Measurements from ENCODE around the gene BICDL2.
A peak's percentile ranks its signal among the peaks of the same experiment; 100 is the strongest.

BICDL2 gene

DNA sequence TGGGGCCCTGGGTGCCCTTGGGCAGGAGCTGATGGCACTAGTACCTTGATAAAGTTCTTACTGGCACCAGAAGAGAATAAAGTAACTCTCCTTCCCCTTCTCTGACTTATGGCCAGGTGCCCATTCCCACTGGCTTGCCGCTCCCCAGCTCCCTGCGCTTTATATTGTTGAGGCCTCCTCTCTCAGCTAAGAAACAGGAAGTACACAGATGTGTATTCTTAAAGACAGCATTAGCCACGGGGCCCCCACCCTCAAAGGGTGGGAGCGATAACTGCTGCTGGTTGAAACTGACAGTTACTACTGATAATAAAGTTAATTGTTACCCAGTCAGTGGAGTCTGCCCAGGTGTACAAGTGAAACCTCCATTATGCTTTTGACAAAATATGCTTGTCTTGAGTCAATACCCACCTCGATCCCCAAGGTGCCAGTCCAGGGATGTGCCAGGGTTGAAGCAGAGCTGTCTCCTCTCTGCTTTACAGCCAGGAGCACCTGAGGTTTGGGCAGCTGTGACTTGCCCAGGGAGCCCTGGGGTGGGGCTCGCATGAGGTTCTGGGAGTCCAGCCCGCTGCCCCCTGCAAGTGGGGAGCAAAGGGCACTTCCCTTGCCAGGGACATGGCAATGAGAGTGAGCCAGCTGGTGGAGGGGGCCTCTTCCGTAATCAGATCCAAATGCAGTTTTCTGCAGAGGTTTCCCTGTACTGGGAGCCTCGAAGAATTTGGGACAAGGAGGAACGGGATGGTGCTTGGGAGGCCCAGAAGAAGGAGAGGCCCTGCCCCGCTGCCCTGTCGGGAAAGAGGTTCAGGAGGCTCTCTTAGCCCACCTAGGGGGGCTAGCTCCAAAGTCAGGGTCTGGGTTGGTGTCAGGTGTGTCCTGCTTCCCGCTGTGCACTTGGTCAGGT, 29.4 kb downstream of the BICDL2 start:
- Histone ChIP-seq H3K4me3 (ENCODE audit: low read length, poor library complexity, severe bottlenecking) (peak overlapping the region; percentile 72), H3K4me1 (ENCODE audit: insufficient read depth, low read length, poor library complexity, severe bottlenecking) (peaks cover 31% of the 10 kb centered on the region), H3K27me3 (ENCODE audit: insufficient read depth, low read length, poor library complexity, severe bottlenecking) (no peaks in the 10 kb centered on the region), H3K9ac (ENCODE audit: low read depth, low read length, poor library complexity, severe bottlenecking) (peak overlapping the region; percentile 87), H4K20me1 (ENCODE audit: insufficient read depth, low read length, poor library complexity, severe bottlenecking) (no peaks in the 10 kb centered on the region), H3F3A (ENCODE audit: low read depth) (no peaks in the 10 kb centered on the region; the same call in 1 of the 2 replicates), H2AFZ (ENCODE audit: low read length) (no peak overlapping the region), H3K9me2 (replicated peaks; ENCODE audit: low read depth, low read length) (no peaks in the 10 kb centered on the region), H3K9me3 (ENCODE audit: insufficient read depth, low read depth, low read length) (no peaks in the 10 kb centered on the region), H3K79me2 (ENCODE audit: insufficient read depth, low read length) (peaks cover 7% of the 10 kb centered on the region), H3K4me2 (ENCODE audit: low read depth, low read length, poor library complexity, severe bottlenecking) (peak overlapping the region; percentile 95), H3K36me3 (ENCODE audit: insufficient read depth, low read length) (no peaks in the 10 kb centered on the region)
- TF ChIP-seq EZH2phosphoT487 (IDR thresholded peaks at IDR 0.05; ENCODE audit: borderline replicate concordance) (no peak), CTCF (conservative IDR thresholded peaks at IDR 0.05; ENCODE audit: low read length) (no peak)

DNA sequence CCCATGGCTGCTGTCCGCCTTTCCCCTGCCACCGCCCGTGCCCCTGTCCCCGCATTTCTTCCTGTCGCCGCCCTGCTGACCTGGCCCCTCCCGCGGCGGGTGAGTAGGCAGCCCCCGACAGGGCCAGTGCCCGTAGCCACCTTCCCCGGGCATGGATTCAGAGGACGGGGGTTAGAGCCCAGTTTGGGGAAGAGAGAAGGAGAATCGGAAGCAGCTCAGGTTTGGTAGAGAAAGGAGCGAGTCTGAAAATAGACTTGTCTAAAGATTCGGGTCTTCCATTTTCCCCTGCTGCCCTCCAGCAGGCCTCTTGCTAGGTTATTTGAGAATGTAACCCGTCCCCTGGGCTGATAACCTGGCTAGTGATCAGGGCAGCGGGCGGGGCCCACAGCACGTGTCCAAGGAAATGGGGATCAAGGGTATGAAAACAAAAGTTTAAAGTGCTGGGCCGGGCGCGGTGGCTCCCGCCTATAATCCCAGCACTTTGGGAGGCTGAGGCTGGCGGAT, 31.9 kb downstream of the BICDL2 start:
- Histone ChIP-seq H3K36me3 (ENCODE audit: insufficient read depth, low read length) (no peaks in the 10 kb centered on the region), H3K79me2 (ENCODE audit: insufficient read depth, low read length) (peaks cover 7% of the 10 kb centered on the region), H3K27me3 (ENCODE audit: insufficient read depth, low read length, poor library complexity, severe bottlenecking) (no peaks in the 10 kb centered on the region), H3K4me1 (ENCODE audit: insufficient read depth, low read length, poor library complexity, severe bottlenecking) (peaks cover 31% of the 10 kb centered on the region), H4K20me1 (ENCODE audit: insufficient read depth, low read length, poor library complexity, severe bottlenecking) (no peaks in the 10 kb centered on the region), H3K9me3 (ENCODE audit: insufficient read depth, low read depth, low read length) (no peaks in the 10 kb centered on the region), H3F3A (ENCODE audit: low read depth) (no peaks in the 10 kb centered on the region; the same call in 1 of the 2 replicates), H3K9me2 (replicated peaks; ENCODE audit: low read depth, low read length) (no peaks in the 10 kb centered on the region), H3K9ac (ENCODE audit: low read depth, low read length, poor library complexity, severe bottlenecking) (peak overlapping the region; percentile 87), H2AFZ (ENCODE audit: low read length) (no peak overlapping the region), H3K4me3 (ENCODE audit: low read length, poor library complexity, severe bottlenecking) (peak overlapping the region; percentile 79), H3K4me2 (ENCODE audit: low read depth, low read length, poor library complexity, severe bottlenecking) (peak overlapping the region; percentile 95)
- no peak for TF ChIP-seq EZH2phosphoT487 (IDR thresholded peaks at IDR 0.05; ENCODE audit: borderline replicate concordance)
- no peak for TF ChIP-seq CTCF (conservative IDR thresholded peaks at IDR 0.05; ENCODE audit: low read length)

- H3K9ac ChIP-seq (ENCODE audit: low read depth, low read length, poor library complexity, severe bottlenecking) = no peak overlapping the region
- no peaks in the 10 kb centered on the region for H3K27me3 ChIP-seq (ENCODE audit: insufficient read depth, low read length, poor library complexity, severe bottlenecking)
- no peak overlapping the region for H3K4me3 ChIP-seq (ENCODE audit: low read length, poor library complexity, severe bottlenecking)
- H2AFZ ChIP-seq (ENCODE audit: low read length) = no peak overlapping the region
- no peak overlapping the region for H3K4me2 ChIP-seq (ENCODE audit: low read depth, low read length, poor library complexity, severe bottlenecking)
- no peaks in the 10 kb centered on the region for H3K9me2 ChIP-seq (replicated peaks; ENCODE audit: low read depth, low read length)
- no peaks in the 10 kb centered on the region; the same call in 1 of the 2 replicates for H3F3A ChIP-seq (ENCODE audit: low read depth)
- no peaks in the 10 kb centered on the region for H3K9me3 ChIP-seq (ENCODE audit: insufficient read depth, low read depth, low read length)
- H3K79me2 ChIP-seq (ENCODE audit: insufficient read depth, low read length) = peaks cover 7% of the 10 kb centered on the region
- no peaks in the 10 kb centered on the region for H3K36me3 ChIP-seq (ENCODE audit: insufficient read depth, low read length)
- no peaks in the 10 kb centered on the region for H4K20me1 ChIP-seq (ENCODE audit: insufficient read depth, low read length, poor library complexity, severe bottlenecking)
- H3K4me1 ChIP-seq (ENCODE audit: insufficient read depth, low read length, poor library complexity, severe bottlenecking) = peaks cover 31% of the 10 kb centered on the region
- TF ChIP-seq CTCF (conservative IDR thresholded peaks at IDR 0.05; ENCODE audit: low read length) = no peak
- no peak for TF ChIP-seq EZH2phosphoT487 (IDR thresholded peaks at IDR 0.05; ENCODE audit: borderline replicate concordance)
Observed at GRCh38 chr16:3004319-3004718, 32.4 kb downstream of the BICDL2 start.

Data from Loucy (cell line).